ENCODE data around the gene POLDIP2.

Gene POLDIP2

GRCh38 chr17:28392491-28392890, 35.2 kb upstream of the POLDIP2 start:
- Histone ChIP-seq H3K9ac (ENCODE audit: low read length) (no peak overlapping the region), H3F3A (ENCODE audit: insufficient read depth, low read length) (no peaks in the 10 kb centered on the region), H3K9me3 (replicated peaks; ENCODE audit: insufficient read depth, low read length) (no peaks in the 10 kb centered on the region), H3K27me3 (replicated peaks; ENCODE audit: insufficient read depth, low read length) (no peaks in the 10 kb centered on the region), H3K4me2 (ENCODE audit: low read depth, low read length) (no peak overlapping the region), H3K79me2 (ENCODE audit: low read length) (no peaks in the 10 kb centered on the region), H3K4me1 (ENCODE audit: low read length) (no peaks in the 10 kb centered on the region), H3K4me3 (ENCODE audit: low read length) (no peak overlapping the region), H2AFZ (ENCODE audit: low read length) (no peak overlapping the region), H3K9me2 (replicated peaks; ENCODE audit: insufficient read depth, low read length) (no peaks in the 10 kb centered on the region), H3K36me3 (replicated peaks; ENCODE audit: insufficient read depth, low read length) (no peaks in the 10 kb centered on the region), H3K27ac (ENCODE audit: low read length) (no peak overlapping the region), H4K20me1 (ENCODE audit: insufficient read depth, low read length) (no peaks in the 10 kb centered on the region)
- DNase-seq = no peak
- TF ChIP-seq EZH2phosphoT487 (IDR thresholded peaks at IDR 0.05; ENCODE audit: low read length) = no peak
- TF ChIP-seq EZH2 (optimal IDR thresholded peaks at IDR 0.05; ENCODE audit: low read depth, low read length) = no peak
- TF ChIP-seq, protein P1, sequence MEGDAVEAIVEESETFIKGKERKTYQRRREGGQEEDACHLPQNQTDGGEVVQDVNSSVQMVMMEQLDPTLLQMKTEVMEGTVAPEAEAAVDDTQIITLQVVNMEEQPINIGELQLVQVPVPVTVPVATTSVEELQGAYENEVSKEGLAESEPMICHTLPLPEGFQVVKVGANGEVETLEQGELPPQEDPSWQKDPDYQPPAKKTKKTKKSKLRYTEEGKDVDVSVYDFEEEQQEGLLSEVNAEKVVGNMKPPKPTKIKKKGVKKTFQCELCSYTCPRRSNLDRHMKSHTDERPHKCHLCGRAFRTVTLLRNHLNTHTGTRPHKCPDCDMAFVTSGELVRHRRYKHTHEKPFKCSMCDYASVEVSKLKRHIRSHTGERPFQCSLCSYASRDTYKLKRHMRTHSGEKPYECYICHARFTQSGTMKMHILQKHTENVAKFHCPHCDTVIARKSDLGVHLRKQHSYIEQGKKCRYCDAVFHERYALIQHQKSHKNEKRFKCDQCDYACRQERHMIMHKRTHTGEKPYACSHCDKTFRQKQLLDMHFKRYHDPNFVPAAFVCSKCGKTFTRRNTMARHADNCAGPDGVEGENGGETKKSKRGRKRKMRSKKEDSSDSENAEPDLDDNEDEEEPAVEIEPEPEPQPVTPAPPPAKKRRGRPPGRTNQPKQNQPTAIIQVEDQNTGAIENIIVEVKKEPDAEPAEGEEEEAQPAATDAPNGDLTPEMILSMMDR (IDR thresholded peaks at IDR 0.05; ENCODE audit: low read length) = no peak

- H3K9ac ChIP-seq (ENCODE audit: low read length) = no peak overlapping the region
- H3K9me2 ChIP-seq (replicated peaks; ENCODE audit: insufficient read depth, low read length) = no peaks in the 10 kb centered on the region
- no peaks in the 10 kb centered on the region for H3K36me3 ChIP-seq (replicated peaks; ENCODE audit: insufficient read depth, low read length)
- H3K4me3 ChIP-seq (ENCODE audit: low read length) = no peak overlapping the region
- no peak overlapping the region for H2AFZ ChIP-seq (ENCODE audit: low read length)
- no peaks in the 10 kb centered on the region for H3K79me2 ChIP-seq (ENCODE audit: low read length)
- H3K27me3 ChIP-seq (replicated peaks; ENCODE audit: insufficient read depth, low read length) = no peaks in the 10 kb centered on the region
- DNase-seq = no peak
- H3K9me3 ChIP-seq (replicated peaks; ENCODE audit: insufficient read depth, low read length) = no peaks in the 10 kb centered on the region
- H3K27ac ChIP-seq (ENCODE audit: low read length) = no peak overlapping the region
- no peaks in the 10 kb centered on the region for H4K20me1 ChIP-seq (ENCODE audit: insufficient read depth, low read length)
- H3F3A ChIP-seq (ENCODE audit: insufficient read depth, low read length) = no peaks in the 10 kb centered on the region
- no peak for TF ChIP-seq EZH2 (optimal IDR thresholded peaks at IDR 0.05; ENCODE audit: low read depth, low read length)
- TF ChIP-seq EZH2phosphoT487 (IDR thresholded peaks at IDR 0.05; ENCODE audit: low read length) = no peak
- TF ChIP-seq, protein P1 (IDR thresholded peaks at IDR 0.05; ENCODE audit: low read length) = no peak
- no peaks in the 10 kb centered on the region for H3K4me1 ChIP-seq (ENCODE audit: low read length)
- H3K4me2 ChIP-seq (ENCODE audit: low read depth, low read length) = no peak overlapping the region
These were observed 34.1 kb upstream of the POLDIP2 start for GRCh38 chr17:28391401-28391800.

DNA sequence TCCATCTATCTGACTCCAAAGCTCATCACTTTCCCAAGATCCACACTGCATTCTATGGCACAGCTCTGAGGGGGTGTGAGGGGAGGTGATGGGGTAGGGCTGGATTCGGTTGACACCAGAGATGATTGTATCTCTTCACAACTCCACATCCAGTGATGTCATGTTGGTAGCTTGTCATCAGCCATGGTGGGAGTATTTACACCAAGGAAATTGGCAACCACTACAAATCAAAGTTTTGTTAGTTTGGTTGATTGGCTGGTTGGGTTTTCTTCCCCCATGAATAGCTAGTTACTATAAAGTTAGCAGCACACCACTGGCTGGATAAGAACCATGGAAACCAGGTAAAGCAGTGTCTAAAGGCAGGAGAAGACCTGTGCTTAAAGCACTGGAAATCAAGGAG, 33.7 kb upstream of the POLDIP2 start:
- no peaks in the 10 kb centered on the region for H3F3A ChIP-seq (ENCODE audit: insufficient read depth, low read length)
- H3K4me1 ChIP-seq (ENCODE audit: low read length) = no peaks in the 10 kb centered on the region
- H3K9me3 ChIP-seq (replicated peaks; ENCODE audit: insufficient read depth, low read length) = no peaks in the 10 kb centered on the region
- H3K36me3 ChIP-seq (replicated peaks; ENCODE audit: insufficient read depth, low read length) = no peaks in the 10 kb centered on the region
- no peak overlapping the region for H3K4me3 ChIP-seq (ENCODE audit: low read length)
- no peaks in the 10 kb centered on the region for H3K9me2 ChIP-seq (replicated peaks; ENCODE audit: insufficient read depth, low read length)
- no peaks in the 10 kb centered on the region for H3K27me3 ChIP-seq (replicated peaks; ENCODE audit: insufficient read depth, low read length)
- H3K4me2 ChIP-seq (ENCODE audit: low read depth, low read length) = no peak overlapping the region
- no peak for DNase-seq
- no peak overlapping the region for H3K9ac ChIP-seq (ENCODE audit: low read length)
- no peaks in the 10 kb centered on the region for H4K20me1 ChIP-seq (ENCODE audit: insufficient read depth, low read length)
- no peaks in the 10 kb centered on the region for H3K79me2 ChIP-seq (ENCODE audit: low read length)
- no peak overlapping the region for H2AFZ ChIP-seq (ENCODE audit: low read length)
- no peak overlapping the region for H3K27ac ChIP-seq (ENCODE audit: low read length)
- no peak for TF ChIP-seq EZH2phosphoT487 (IDR thresholded peaks at IDR 0.05; ENCODE audit: low read length)
- TF ChIP-seq EZH2 (optimal IDR thresholded peaks at IDR 0.05; ENCODE audit: low read depth, low read length) = no peak
- TF ChIP-seq, protein P1 (IDR thresholded peaks at IDR 0.05; ENCODE audit: low read length) = no peak
